GDM1 (cell line): ENCODE data around the gene FLRT3.

Experiments used
- DNase-seq: peaks from one replicate; lab custom pipeline; 2025; lab: John Stamatoyannopoulos, UW

The FLRT3 gene

GRCh38 chr20:14337400-14338171, at the start of gene FLRT3:
TSS of gene FLRT3 (minus strand) at chr20:14337612. CDS start at chr20:14327506, 10,106 bp downstream.
- DNase-seq: peak; percentile 43

GRCh38 chr20:14386726-14387125, 49.3 kb upstream of the FLRT3 start:
- no peak for DNase-seq

GRCh38 chr20:14385176-14385740, 47.8 kb upstream of the FLRT3 start:
- DNase-seq: no peak

- DNase-seq: no peak
These were observed 47.2 kb upstream of the FLRT3 start for GRCh38 chr20:14384416-14385175.

GRCh38 chr20:14383335-14383734, 45.9 kb upstream of the FLRT3 start:
- DNase-seq: no peak

- DNase-seq: no peak
These were observed 40.9 kb upstream of the FLRT3 start for GRCh38 chr20:14378326-14378725.

- no peak for DNase-seq
These were observed 38.1 kb upstream of the FLRT3 start for GRCh38 chr20:14375416-14375985.

- no peak for DNase-seq
These were observed 36.8 kb upstream of the FLRT3 start for GRCh38 chr20:14374196-14374595.

- no peak for DNase-seq
These were observed 24.3 kb upstream of the FLRT3 start for GRCh38 chr20:14361509-14362345.

GRCh38 chr20:14360416-14360815, 23.0 kb upstream of the FLRT3 start:
- DNase-seq: no peak

- no peak for DNase-seq
These were observed 18.4 kb upstream of the FLRT3 start for GRCh38 chr20:14355791-14356190.

GRCh38 chr20:14344746-14345145, 7.3 kb upstream of the FLRT3 start:
- no peak for DNase-seq

GRCh38 chr20:14343491-14344065, 6.2 kb upstream of the FLRT3 start:
- DNase-seq: no peak

- no peak for DNase-seq
These were observed 5.5 kb upstream of the FLRT3 start for GRCh38 chr20:14342918-14343317.

- DNase-seq: no peak
These were observed 4.4 kb upstream of the FLRT3 start for GRCh38 chr20:14341801-14342200.

GRCh38 chr20:14336686-14337085, 726 bp downstream of the FLRT3 start:
- no peak for DNase-seq

- no peak for DNase-seq
These were observed 2.4 kb downstream of the FLRT3 start for GRCh38 chr20:14335052-14335451.

GRCh38 chr20:14334306-14334930, 3.0 kb downstream of the FLRT3 start:
- DNase-seq: no peak

GRCh38 chr20:14333721-14334120, 3.7 kb downstream of the FLRT3 start:
- no peak for DNase-seq

- no peak for DNase-seq
These were observed 4.5 kb downstream of the FLRT3 start for GRCh38 chr20:14332866-14333265.

GRCh38 chr20:14331646-14332045, 5.8 kb downstream of the FLRT3 start:
- no peak for DNase-seq
